Liver (tissue), 3 donors: ENCODE data around the gene TRIM8.

Source experiments
- EGR1 ChIP-seq, 2 donors: IDR thresholded peaks; 2 replicates each; pipeline ENCODE4 v1.6.1; 2016 to 2018; ENCODE audit warnings: antibody characterized with exemption in 2 of 2, low read depth in 2 of 2
- GABPA ChIP-seq, 2 donors: IDR thresholded peaks in 1 of 2; conservative IDR thresholded peaks in 1 of 2; 2 replicates each; pipeline ENCODE4 v1.6.1; 2016; ENCODE audit warnings: antibody characterized with exemption in 2 of 2, mild to moderate bottlenecking in 1 of 2, moderate library complexity in 1 of 2
- HNF4A ChIP-seq, 2 donors: conservative IDR thresholded peaks; 2 replicates each; pipeline ENCODE4 v1.6.1; 2016; ENCODE audit warnings: antibody characterized with exemption in 2 of 2, mild to moderate bottlenecking in 2 of 2
- JUND ChIP-seq, 2 donors: IDR thresholded peaks; 2 replicates each; pipeline ENCODE4 v1.6.1; 2016; ENCODE audit warnings: antibody characterized with exemption in 2 of 2
- NR2F2 ChIP-seq: IDR thresholded peaks from 2 replicates; pipeline ENCODE4 v1.6.1; 2016; ENCODE audit warnings: antibody characterized with exemption
- RAD21 ChIP-seq, 2 donors: IDR thresholded peaks; 2 replicates each; pipeline ENCODE4 v1.6.1; 2016; ENCODE audit warnings: antibody characterized with exemption in 2 of 2, mild to moderate bottlenecking in 2 of 2
- RXRA ChIP-seq, 2 donors: IDR thresholded peaks; 2 replicates each; pipeline ENCODE4 v1.6.1; 2017 to 2018; ENCODE audit warnings: antibody characterized with exemption in 2 of 2, mild to moderate bottlenecking in 1 of 2
- SP1 ChIP-seq: IDR thresholded peaks from 2 replicates; pipeline ENCODE4 v1.6.1; 2018; ENCODE audit warnings: antibody characterized with exemption, mild to moderate bottlenecking
- YY1 ChIP-seq: IDR thresholded peaks from 2 replicates; pipeline ENCODE4 v1.6.1; 2016; ENCODE audit warnings: antibody characterized with exemption, mild to moderate bottlenecking
- TF ChIP-seq, protein P1 (sequence below): fragments of 150-350 bp; IDR thresholded peaks from 2 replicates; pipeline ENCODE4 v1.5.1; 2017; ENCODE audit warnings: improper control_type of control experiment, low read depth, low read length; ENCODE audit not compliant: missing input control
- TF ChIP-seq, protein P2 (sequence below): IDR thresholded peaks from 2 replicates; pipeline ENCODE4 v1.6.1; 2016; ENCODE audit warnings: antibody characterized with exemption, mild to moderate bottlenecking
- TF ChIP-seq, protein P3 (sequence below): IDR thresholded peaks from 2 replicates; pipeline ENCODE4 v1.6.1; 2016; ENCODE audit warnings: antibody characterized with exemption
- TF ChIP-seq, protein P4 (sequence below): IDR thresholded peaks from 2 replicates; pipeline ENCODE4 v1.6.1; 2016; ENCODE audit warnings: antibody characterized with exemption
- donor health status: healthy.
- donor health status: healthy.

DNA sequence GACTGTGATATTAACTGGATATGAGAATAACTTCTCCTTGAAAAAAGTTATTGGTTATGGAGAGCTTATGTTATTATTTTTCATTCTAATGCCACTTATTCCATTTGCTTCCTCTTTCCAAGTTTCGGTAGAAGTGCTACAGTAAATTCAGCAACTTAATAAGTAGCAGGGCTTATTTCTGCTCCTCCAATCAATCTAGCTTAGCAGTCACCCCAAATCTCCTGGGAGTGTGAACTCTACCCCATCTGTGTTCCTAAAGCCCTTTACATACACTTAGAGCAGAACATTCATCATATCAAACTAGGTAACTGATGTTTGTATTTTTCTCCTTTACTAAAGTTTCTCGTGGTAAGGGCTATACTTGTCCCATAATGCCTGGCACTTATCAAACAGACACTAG is 61.3 kb downstream of the TRIM8 start:
- TF ChIP-seq YY1 (no peak), NR2F2 (no peak), GABPA (IDR thresholded peaks at IDR 0.05 in 1 of 2, conservative IDR thresholded peaks at IDR 0.05 in 1 of 2) (no peak), HNF4A (conservative IDR thresholded peaks at IDR 0.05) (no peak), JUND (IDR thresholded peaks at IDR 0.05) (no peak), RAD21 (IDR thresholded peaks at IDR 0.05) (no peak), SP1 (no peak), RXRA (IDR thresholded peaks at IDR 0.05) (no peak), EGR1 (IDR thresholded peaks at IDR 0.05; ENCODE audit: low read depth in 2 of 2) (no peak)
- TF ChIP-seq, protein P1, sequence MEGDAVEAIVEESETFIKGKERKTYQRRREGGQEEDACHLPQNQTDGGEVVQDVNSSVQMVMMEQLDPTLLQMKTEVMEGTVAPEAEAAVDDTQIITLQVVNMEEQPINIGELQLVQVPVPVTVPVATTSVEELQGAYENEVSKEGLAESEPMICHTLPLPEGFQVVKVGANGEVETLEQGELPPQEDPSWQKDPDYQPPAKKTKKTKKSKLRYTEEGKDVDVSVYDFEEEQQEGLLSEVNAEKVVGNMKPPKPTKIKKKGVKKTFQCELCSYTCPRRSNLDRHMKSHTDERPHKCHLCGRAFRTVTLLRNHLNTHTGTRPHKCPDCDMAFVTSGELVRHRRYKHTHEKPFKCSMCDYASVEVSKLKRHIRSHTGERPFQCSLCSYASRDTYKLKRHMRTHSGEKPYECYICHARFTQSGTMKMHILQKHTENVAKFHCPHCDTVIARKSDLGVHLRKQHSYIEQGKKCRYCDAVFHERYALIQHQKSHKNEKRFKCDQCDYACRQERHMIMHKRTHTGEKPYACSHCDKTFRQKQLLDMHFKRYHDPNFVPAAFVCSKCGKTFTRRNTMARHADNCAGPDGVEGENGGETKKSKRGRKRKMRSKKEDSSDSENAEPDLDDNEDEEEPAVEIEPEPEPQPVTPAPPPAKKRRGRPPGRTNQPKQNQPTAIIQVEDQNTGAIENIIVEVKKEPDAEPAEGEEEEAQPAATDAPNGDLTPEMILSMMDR, result no peak
- TF ChIP-seq, protein P2, sequence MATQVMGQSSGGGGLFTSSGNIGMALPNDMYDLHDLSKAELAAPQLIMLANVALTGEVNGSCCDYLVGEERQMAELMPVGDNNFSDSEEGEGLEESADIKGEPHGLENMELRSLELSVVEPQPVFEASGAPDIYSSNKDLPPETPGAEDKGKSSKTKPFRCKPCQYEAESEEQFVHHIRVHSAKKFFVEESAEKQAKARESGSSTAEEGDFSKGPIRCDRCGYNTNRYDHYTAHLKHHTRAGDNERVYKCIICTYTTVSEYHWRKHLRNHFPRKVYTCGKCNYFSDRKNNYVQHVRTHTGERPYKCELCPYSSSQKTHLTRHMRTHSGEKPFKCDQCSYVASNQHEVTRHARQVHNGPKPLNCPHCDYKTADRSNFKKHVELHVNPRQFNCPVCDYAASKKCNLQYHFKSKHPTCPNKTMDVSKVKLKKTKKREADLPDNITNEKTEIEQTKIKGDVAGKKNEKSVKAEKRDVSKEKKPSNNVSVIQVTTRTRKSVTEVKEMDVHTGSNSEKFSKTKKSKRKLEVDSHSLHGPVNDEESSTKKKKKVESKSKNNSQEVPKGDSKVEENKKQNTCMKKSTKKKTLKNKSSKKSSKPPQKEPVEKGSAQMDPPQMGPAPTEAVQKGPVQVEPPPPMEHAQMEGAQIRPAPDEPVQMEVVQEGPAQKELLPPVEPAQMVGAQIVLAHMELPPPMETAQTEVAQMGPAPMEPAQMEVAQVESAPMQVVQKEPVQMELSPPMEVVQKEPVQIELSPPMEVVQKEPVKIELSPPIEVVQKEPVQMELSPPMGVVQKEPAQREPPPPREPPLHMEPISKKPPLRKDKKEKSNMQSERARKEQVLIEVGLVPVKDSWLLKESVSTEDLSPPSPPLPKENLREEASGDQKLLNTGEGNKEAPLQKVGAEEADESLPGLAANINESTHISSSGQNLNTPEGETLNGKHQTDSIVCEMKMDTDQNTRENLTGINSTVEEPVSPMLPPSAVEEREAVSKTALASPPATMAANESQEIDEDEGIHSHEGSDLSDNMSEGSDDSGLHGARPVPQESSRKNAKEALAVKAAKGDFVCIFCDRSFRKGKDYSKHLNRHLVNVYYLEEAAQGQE, result no peak
- TF ChIP-seq, protein P3, sequence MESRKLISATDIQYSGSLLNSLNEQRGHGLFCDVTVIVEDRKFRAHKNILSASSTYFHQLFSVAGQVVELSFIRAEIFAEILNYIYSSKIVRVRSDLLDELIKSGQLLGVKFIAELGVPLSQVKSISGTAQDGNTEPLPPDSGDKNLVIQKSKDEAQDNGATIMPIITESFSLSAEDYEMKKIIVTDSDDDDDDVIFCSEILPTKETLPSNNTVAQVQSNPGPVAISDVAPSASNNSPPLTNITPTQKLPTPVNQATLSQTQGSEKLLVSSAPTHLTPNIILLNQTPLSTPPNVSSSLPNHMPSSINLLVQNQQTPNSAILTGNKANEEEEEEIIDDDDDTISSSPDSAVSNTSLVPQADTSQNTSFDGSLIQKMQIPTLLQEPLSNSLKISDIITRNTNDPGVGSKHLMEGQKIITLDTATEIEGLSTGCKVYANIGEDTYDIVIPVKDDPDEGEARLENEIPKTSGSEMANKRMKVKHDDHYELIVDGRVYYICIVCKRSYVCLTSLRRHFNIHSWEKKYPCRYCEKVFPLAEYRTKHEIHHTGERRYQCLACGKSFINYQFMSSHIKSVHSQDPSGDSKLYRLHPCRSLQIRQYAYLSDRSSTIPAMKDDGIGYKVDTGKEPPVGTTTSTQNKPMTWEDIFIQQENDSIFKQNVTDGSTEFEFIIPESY, result no peak
- TF ChIP-seq, protein P4, sequence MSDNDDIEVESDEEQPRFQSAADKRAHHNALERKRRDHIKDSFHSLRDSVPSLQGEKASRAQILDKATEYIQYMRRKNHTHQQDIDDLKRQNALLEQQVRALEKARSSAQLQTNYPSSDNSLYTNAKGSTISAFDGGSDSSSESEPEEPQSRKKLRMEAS, result no peak
